GM21737 (cell line): ENCODE measurements around the gene PCNX2.

Experiments
- ATAC-seq: cut with Tn5 transposase; IDR thresholded peaks from one replicate; pipeline ENCODE4 v1.9.1; 2021; ENCODE audit warnings: mild to moderate bottlenecking, moderate library complexity; ENCODE audit not compliant: unreplicated experiment

Gene PCNX2

GRCh38 chr1:233295237-233295974 lies at the start of gene PCNX2:
PCNX2 (minus strand) TSS chr1:233295725; CDS start chr1:233295478, 247 bp downstream.
- peak; percentile 87 for ATAC-seq

- no peak for ATAC-seq
Measured at GRCh38 chr1:233343262-233343661, 47.7 kb upstream of the PCNX2 start.

- ATAC-seq: no peak
Measured at GRCh38 chr1:233342086-233342485, 46.6 kb upstream of the PCNX2 start.

- no peak for ATAC-seq
Measured at GRCh38 chr1:233340966-233341516, 45.5 kb upstream of the PCNX2 start.

GRCh38 chr1:233340031-233340555 lies 44.6 kb upstream of the PCNX2 start:
- no peak for ATAC-seq

- ATAC-seq: no peak
Measured at GRCh38 chr1:233338102-233338501, 42.6 kb upstream of the PCNX2 start.

- no peak for ATAC-seq
Measured at GRCh38 chr1:233337505-233337904, 42.0 kb upstream of the PCNX2 start.

GRCh38 chr1:233336554-233337456 lies 41.3 kb upstream of the PCNX2 start:
- no peak for ATAC-seq

GRCh38 chr1:233334092-233334491 lies 38.6 kb upstream of the PCNX2 start:
- ATAC-seq: no peak

GRCh38 chr1:233333086-233333485 lies 37.6 kb upstream of the PCNX2 start:
- no peak for ATAC-seq

- no peak for ATAC-seq
Measured at GRCh38 chr1:233331676-233332519, 36.4 kb upstream of the PCNX2 start.

GRCh38 chr1:233328142-233328921 lies 32.8 kb upstream of the PCNX2 start:
- ATAC-seq: peak; percentile 7

- ATAC-seq: peak; percentile 50
Measured at GRCh38 chr1:233327651-233328141, 32.2 kb upstream of the PCNX2 start, which contains the start of gene MAP3K21. MAP3K21 (plus strand) TSS chr1:233327724; CDS start chr1:233328029, 305 bp downstream.

- peak; percentile 97 for ATAC-seq
Measured at GRCh38 chr1:233326811-233327650, 31.5 kb upstream of the PCNX2 start.

GRCh38 chr1:233326319-233326718 lies 30.8 kb upstream of the PCNX2 start:
- ATAC-seq: no peak

- no peak for ATAC-seq
Measured at GRCh38 chr1:233323718-233324117, 28.2 kb upstream of the PCNX2 start.

- no peak for ATAC-seq
Measured at GRCh38 chr1:233320023-233320422, 24.5 kb upstream of the PCNX2 start.

- ATAC-seq: no peak
Measured at GRCh38 chr1:233319272-233319671, 23.7 kb upstream of the PCNX2 start.
